K562 (cell line): ENCODE results near the gene MFAP2. TPM values are rescaled to one million over a fixed set of nuclear protein-coding genes. Genes with fewer than 3 reads are reported as not detected.

Source experiments
- ATAC-seq: fragments of 200-7000 bp; cut with Tn5 transposase; 3 replicates; pipeline ENCODE4 v1.9.1; 2020; ENCODE audit warnings: moderate library complexity
- BruUV-seq: library from RNA; stranded (reverse); fragments of 400-500 nt; replicated peaks from 2 replicates; lab custom pipeline; 2021; lab: Mats Ljungman, UMichigan
- CTCF ChIA-PET: fragments of 300-600 bp; formaldehyde crosslinking; extraction: SDS; loops from one replicate; lab custom pipeline; 2021; ENCODE audit warnings: low intra/inter-chr PET ratio; lab: Yijun Ruan, JAX
- POLR2A ChIA-PET: fragments of 300-600, 350-650 bp; sonication (Branson Sonifier 250); formaldehyde crosslinking; extraction: SDS; loops from one replicate; lab custom pipeline; 2021; ENCODE audit warnings: antibody characterized with exemption, inconsistent platforms; lab: Yijun Ruan, JAX
- DNase-seq, 4 experiments: peaks; one replicate each; pipeline versions ENCODE4 v3.0.0 to v3.0.0-alpha.2; 2011 to 2018; ENCODE audit warnings: low spot score in 3 of 4, mixed read lengths in 3 of 4; ENCODE audit errors: extremely low read depth in 1 of 4
- FAIRE-seq: peaks from 2 replicates; lab custom pipeline; 2011; peaks lifted over from hg19 to GRCh38; lab: Jason Lieb, UNC
- H2AFZ ChIP-seq: 2 replicates; pipeline ENCODE4 v1.6.0; 2011; ENCODE audit warnings: low read depth, low read length, control low read depth, inconsistent platforms
- H3K27ac ChIP-seq: fragments of 200-600 bp; 3 replicates; pipeline ENCODE4 v1.8.0; 2011; ENCODE audit warnings: low read depth, mild to moderate bottlenecking, control low read depth, inconsistent platforms, low read length, moderate library complexity, mixed read lengths; ENCODE audit errors: extremely low read depth
- H3K27me3 ChIP-seq, 2 experiments: fragments of 300-600 bp in 1 of 2; 2 replicates in 1 of 2; 3 replicates in 1 of 2; pipeline versions ENCODE4 v1.6.0 to v1.8.0; 2011; ENCODE audit warnings: inconsistent platforms in 2 of 2, low read length in 2 of 2, mild to moderate bottlenecking in 1 of 2, mixed read lengths in 1 of 2, moderate library complexity in 1 of 2; ENCODE audit not compliant: control insufficient read depth in 2 of 2, insufficient read depth in 2 of 2
- H3K36me3 ChIP-seq: fragments of 300-600 bp; 3 replicates; pipeline ENCODE4 v1.8.0; 2011; ENCODE audit warnings: mild to moderate bottlenecking, low read length, inconsistent platforms; ENCODE audit not compliant: control insufficient read depth, insufficient read depth
- H3K4me1 ChIP-seq, 2 experiments: fragments of 200-600 bp in 1 of 2; replicated peaks in 1 of 2; 2 replicates in 1 of 2; 3 replicates in 1 of 2; pipeline versions ENCODE4 v1.5.1 to v1.8.0; 2011; ENCODE audit warnings: inconsistent platforms in 2 of 2, low read length in 2 of 2, mild to moderate bottlenecking in 1 of 2, mixed read lengths in 1 of 2, moderate library complexity in 1 of 2; ENCODE audit not compliant: control insufficient read depth in 2 of 2, insufficient read depth in 2 of 2
- H3K4me2 ChIP-seq: 2 replicates; pipeline ENCODE4 v1.6.1; 2011; ENCODE audit warnings: low read length, control low read depth, inconsistent platforms, mixed read lengths; ENCODE audit not compliant: insufficient read depth
- H3K4me3 ChIP-seq: fragments of 200-600 bp; sonication (generic), shearing (Covaris generic); 2 replicates; pipeline ENCODE4 v1.5.1; 2016; ENCODE audit warnings: control low read depth, inconsistent platforms
- H3K79me2 ChIP-seq: fragments of 200-600 bp; 3 replicates; pipeline ENCODE4 v1.8.0; 2011; ENCODE audit warnings: low read length, inconsistent platforms; ENCODE audit not compliant: control insufficient read depth, insufficient read depth
- H3K9ac ChIP-seq, 2 experiments: 2 replicates each; pipeline versions ENCODE4 v1.6.0 to v1.6.1; 2011; ENCODE audit warnings: low read depth in 2 of 2, low read length in 2 of 2, control low read depth in 1 of 2, inconsistent platforms in 1 of 2, mild to moderate bottlenecking in 1 of 2, mixed read lengths in 1 of 2; ENCODE audit not compliant: insufficient read depth in 1 of 2
- H3K9me1 ChIP-seq: one replicate; pipeline ENCODE4 v1.6.0; 2011; ENCODE audit warnings: inconsistent platforms, mild to moderate bottlenecking, low read length, moderate library complexity; ENCODE audit not compliant: control insufficient read depth, insufficient read depth
- H3K9me3 ChIP-seq: replicated peaks from 2 replicates; pipeline ENCODE4 v1.5.1; 2011; ENCODE audit warnings: low read depth, low read length, inconsistent platforms; ENCODE audit not compliant: control insufficient read depth, insufficient read depth
- H4K20me1 ChIP-seq: replicated peaks from 2 replicates; pipeline ENCODE4 v1.6.1; 2011; ENCODE audit warnings: low read length, inconsistent platforms, mixed read lengths; ENCODE audit not compliant: control insufficient read depth, insufficient read depth
- ARID2 ChIP-seq: fragments of 450-650 bp; IDR thresholded peaks from 2 replicates; pipeline ENCODE4 v1.6.1; 2017; ENCODE audit warnings: antibody characterized with exemption, mild to moderate bottlenecking
- POLR2G ChIP-seq: fragments of 200-400 bp; formaldehyde crosslinking; IDR thresholded peaks from 2 replicates; pipeline ENCODE4 v1.6.1; 2017; ENCODE audit warnings: low read depth, mild to moderate bottlenecking, antibody characterized with exemption, low read length, moderate library complexity
- TGIF2 ChIP-seq: sonication (generic); formaldehyde crosslinking; IDR thresholded peaks from 2 replicates; pipeline ENCODE4 v1.8.1; 2022; ENCODE audit warnings: mild to moderate bottlenecking, missing genetic modification reagents, moderate library complexity
- ZKSCAN1 ChIP-seq: fragments of 150-350 bp; IDR thresholded peaks from 2 replicates; pipeline ENCODE4 v1.6.1; 2016; ENCODE audit warnings: low read depth, low read length
- WGBS: fragments of 100-300 bp; shearing (Covaris generic); methylation state at CpG from one replicate; pipeline ENCODE4 v1.1.6; 2016; ENCODE audit warnings: low coverage, mixed read lengths; ENCODE audit not compliant: insufficient coverage; ENCODE audit errors: missing lambda C conversion rate; 5-methylcytosine and 5-hydroxymethylcytosine counted together
- in situ Hi-C: fragments of 300-500 bp; cut with MboI; formaldehyde crosslinking; loops from 4 replicates; pipeline ENCODE4 v1.15.0; 2018; ENCODE audit warnings: inconsistent platforms, mixed read lengths
- intact Hi-C: fragments of 100-400 bp; cut with micrococcal nuclease; formaldehyde crosslinking; loops from 2 replicates; pipeline ENCODE4 v1.14.2; 2022
- polyA plus RNA-seq, 8 experiments: library from polyadenylated mRNA; depleted of rRNA in 4 of 8; stranded (reverse) in 5 of 8; unstranded in 3 of 8; fragments of >200 nt; fragmentation: Nextera tagmentation in 2 of 8; fragmentation: Illumina TruSeq in 1 of 8; extraction: Ambion mirVana in 2 of 8; extraction: Trizol in 1 of 8; gene quantifications; 2 replicates each; pipeline versions ENCODE4 v1.2.1 to v1.2.3, GENCODE V29; 2011 to 2014; ENCODE audit warnings: inconsistent platforms in 1 of 8, missing spikeins in 1 of 8
- total RNA-seq, 7 experiments: library from RNA; depleted of rRNA in 6 of 7; stranded (reverse); fragments of >200 nt in 6 of 7; fragmentation: Illumina TruSeq in 2 of 7; extraction: Trizol in 2 of 7; gene quantifications; 2 replicates each; pipeline versions ENCODE4 v1.2.1 to v1.2.3, GENCODE V29; 2011 to 2021; ENCODE audit warnings: low replicate concordance in 1 of 7

MFAP2 gene
- total and polyA plus RNA-seq, 9 of the 15 experiments (the other 6 are each of a cell fraction or from before 2014, with no cell fraction given): not detected

DNA sequence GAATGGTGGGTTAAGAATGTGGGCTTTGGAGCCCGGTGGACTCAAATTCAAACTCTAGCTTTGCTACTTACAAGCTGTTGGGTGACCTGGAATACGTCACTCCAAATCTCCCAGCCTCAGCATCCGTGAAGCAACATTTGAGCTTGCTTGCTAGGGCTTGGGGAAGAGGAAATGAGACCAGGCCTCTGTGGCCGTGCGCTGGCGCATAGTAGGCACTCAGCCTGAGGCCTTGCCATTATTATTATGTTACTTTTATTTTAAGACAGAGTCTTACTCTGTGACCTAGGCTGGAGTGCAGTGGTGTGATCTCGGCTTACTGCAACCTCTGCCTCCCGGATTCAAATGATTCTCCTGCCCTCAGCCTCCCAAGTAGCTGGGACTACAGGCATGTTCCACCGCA lies 12.3 kb upstream of the MFAP2 start:
- WGBS: 78% methylated on average over 9 of the region's 9 CpGs
- no peaks in the 10 kb centered on the region; the same call in 1 of the 2 replicates for H4K20me1 ChIP-seq
- no peak overlapping the region for H3K9ac ChIP-seq
- BruUV-seq: no TSS peak
- peaks cover 2% of the 10 kb centered on the region for H3K9me1 ChIP-seq
- TF ChIP-seq ARID2: no peak
- TF ChIP-seq ZKSCAN1: peak; percentile 95
- H3K79me2 ChIP-seq: no peaks in the 10 kb centered on the region
- H2AFZ ChIP-seq: no peak overlapping the region
- no peak overlapping the region for H3K4me3 ChIP-seq
- intact Hi-C loops: no loop called here
- no peak for DNase-seq
- POLR2A ChIA-PET: interaction anchor here (1.1 to 1.2 kb wide), 2 partner anchors 9 to 87 kb away, joined by 3 read pairs; no protein-coding TSS in a partner anchor
- peaks cover 0 to 25% of the 10 kb centered on the region in 2 experiments; a peak in 1 of 5 replicates for H3K4me1 ChIP-seq
- ATAC-seq: no peak
- CTCF ChIA-PET: no interaction called here
- peak; percentile 6 for FAIRE-seq
- H3K36me3 ChIP-seq: peaks cover 7% of the 10 kb centered on the region; the same call in 1 of the 3 replicates
- no peaks in the 10 kb centered on the region for H3K27me3 ChIP-seq
- H3K9me3 ChIP-seq: no peaks in the 10 kb centered on the region
- H3K27ac ChIP-seq: no peak overlapping the region
- in situ Hi-C loops: no loop called here
- no peak overlapping the region for H3K4me2 ChIP-seq

DNA sequence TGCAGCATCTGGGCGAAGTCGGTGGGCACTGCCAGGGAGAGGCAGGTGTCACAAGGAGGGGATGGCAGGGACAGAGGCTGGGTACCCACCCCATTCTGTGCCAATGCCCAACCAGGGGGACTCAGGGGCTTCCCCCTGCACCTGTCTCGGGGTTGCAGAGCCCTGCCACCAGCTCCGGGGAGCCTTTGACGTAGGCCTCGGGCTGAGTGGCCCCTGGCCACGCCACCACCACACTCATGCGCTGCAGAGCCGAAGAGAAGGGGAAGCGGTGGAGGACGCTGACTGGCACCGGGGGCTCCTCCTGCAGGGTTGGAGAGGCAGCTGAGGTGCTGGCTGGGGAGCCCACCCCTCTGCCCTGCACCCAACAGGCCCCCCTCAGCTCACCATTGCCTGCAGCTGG lies 11.7 kb upstream of the MFAP2 start:
- Histone ChIP-seq H2AFZ (no peak overlapping the region), H3K79me2 (no peaks in the 10 kb centered on the region), H3K9me3 (no peaks in the 10 kb centered on the region), H3K9me1 (peaks cover 4% of the 10 kb centered on the region), H4K20me1 (no peaks in the 10 kb centered on the region; the same call in 1 of the 2 replicates), H3K36me3 (peaks cover 10% of the 10 kb centered on the region; the same call in 1 of the 3 replicates), H3K4me2 (no peak overlapping the region), H3K9ac (peak overlapping the region in 1 of 2 experiments; percentile 32; a peak in 1 of 4 replicates), H3K27me3 (no peaks in the 10 kb centered on the region), H3K27ac (no peak overlapping the region), H3K4me3 (no peak overlapping the region), H3K4me1 (peaks cover 0 to 25% of the 10 kb centered on the region in 2 experiments; a peak in 1 of 5 replicates)
- intact Hi-C loops (no loop called here), in situ Hi-C loops (no loop called here)
- CTCF ChIA-PET: no interaction called here
- WGBS: 81% methylated on average over 12 of the region's 12 CpGs
- TF ChIP-seq TGIF2 (CRISPR knock-in tag): no peak
- TF ChIP-seq POLR2G: peak; percentile 53
- no TSS peak for BruUV-seq
- DNase-seq (no peak), ATAC-seq (no peak), FAIRE-seq (no peak)
- POLR2A ChIA-PET: interaction anchor here (0.6 to 1.1 kb wide), 2 partner anchors 10 to 265 kb away, joined by 3 read pairs; no protein-coding TSS in a partner anchor
